Gastroesophageal sphincter (tissue), 3 donors: ENCODE measurements around the gene DAB1.

Source experiments
- EP300 ChIP-seq: sonication (generic); formaldehyde crosslinking; IDR thresholded peaks from one replicate; pipeline ENCODE4 v1.6.1; 2017; ENCODE audit warnings: antibody characterized with exemption, mild to moderate bottlenecking
- POLR2A ChIP-seq, 2 donors: fragments of 450-650 bp; IDR thresholded peaks; one replicate each; pipeline ENCODE4 v1.6.1; 2017; ENCODE audit warnings: antibody characterized with exemption in 2 of 2, mild to moderate bottlenecking in 2 of 2, moderate library complexity in 1 of 2
- POLR2AphosphoS5 ChIP-seq: sonication (generic); formaldehyde crosslinking; IDR thresholded peaks from one replicate; pipeline ENCODE4 v1.6.1; 2017; ENCODE audit warnings: antibody characterized with exemption
- TF ChIP-seq, protein P1 (sequence below), 4 experiments: fragments of 200-600 bp in 2 of 4; fragments of 450-650 bp in 2 of 4; sonication (generic) in 1 of 4; IDR thresholded peaks; one replicate each; pipeline ENCODE4 v1.5.1; 2017 to 2019; ENCODE audit warnings: antibody characterized with exemption in 4 of 4, mild to moderate bottlenecking in 2 of 4, moderate library complexity in 2 of 4

DNA sequence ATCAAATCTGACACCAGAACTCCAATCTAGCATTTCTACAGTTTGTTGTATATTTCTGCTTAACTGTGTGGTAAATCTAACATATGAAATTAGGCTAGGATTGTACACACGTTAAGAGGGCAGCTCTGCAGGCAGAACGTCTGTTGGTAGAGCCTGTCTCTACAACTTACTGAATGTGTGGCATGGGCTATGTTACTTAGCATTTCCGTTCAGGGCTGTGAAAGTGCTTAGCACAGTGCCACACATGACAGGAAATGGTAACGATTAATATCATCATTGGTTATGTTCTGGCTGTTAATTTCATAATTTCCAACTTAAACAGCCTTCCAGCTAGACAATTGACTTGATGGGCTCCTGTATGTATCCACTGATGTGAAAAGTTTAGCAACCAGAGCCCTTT, 448.4 kb downstream of the DAB1 start:
- no peak for TF ChIP-seq POLR2A (IDR thresholded peaks at IDR 0.05)
- no peak for TF ChIP-seq EP300
- TF ChIP-seq, protein P1, sequence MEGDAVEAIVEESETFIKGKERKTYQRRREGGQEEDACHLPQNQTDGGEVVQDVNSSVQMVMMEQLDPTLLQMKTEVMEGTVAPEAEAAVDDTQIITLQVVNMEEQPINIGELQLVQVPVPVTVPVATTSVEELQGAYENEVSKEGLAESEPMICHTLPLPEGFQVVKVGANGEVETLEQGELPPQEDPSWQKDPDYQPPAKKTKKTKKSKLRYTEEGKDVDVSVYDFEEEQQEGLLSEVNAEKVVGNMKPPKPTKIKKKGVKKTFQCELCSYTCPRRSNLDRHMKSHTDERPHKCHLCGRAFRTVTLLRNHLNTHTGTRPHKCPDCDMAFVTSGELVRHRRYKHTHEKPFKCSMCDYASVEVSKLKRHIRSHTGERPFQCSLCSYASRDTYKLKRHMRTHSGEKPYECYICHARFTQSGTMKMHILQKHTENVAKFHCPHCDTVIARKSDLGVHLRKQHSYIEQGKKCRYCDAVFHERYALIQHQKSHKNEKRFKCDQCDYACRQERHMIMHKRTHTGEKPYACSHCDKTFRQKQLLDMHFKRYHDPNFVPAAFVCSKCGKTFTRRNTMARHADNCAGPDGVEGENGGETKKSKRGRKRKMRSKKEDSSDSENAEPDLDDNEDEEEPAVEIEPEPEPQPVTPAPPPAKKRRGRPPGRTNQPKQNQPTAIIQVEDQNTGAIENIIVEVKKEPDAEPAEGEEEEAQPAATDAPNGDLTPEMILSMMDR (IDR thresholded peaks at IDR 0.05): no peak
- TF ChIP-seq POLR2AphosphoS5: no peak
